Esophagus squamous epithelium (tissue), 4 donors: ENCODE measurements around the gene ITPR3.

Experiments used
- POLR2A ChIP-seq, 4 donors: fragments of 450-650 bp; IDR thresholded peaks; one replicate each; pipeline ENCODE4 v1.6.1; 2017; ENCODE audit warnings: antibody characterized with exemption in 4 of 4, mild to moderate bottlenecking in 4 of 4, moderate library complexity in 3 of 4
- TF ChIP-seq, protein P1 (sequence below), 6 experiments: fragments of 450-650 bp in 4 of 6; fragments of 200-600 bp in 2 of 6; sonication (generic) in 2 of 6; IDR thresholded peaks; one replicate each; pipeline ENCODE4 v1.5.1; 2016 to 2019; ENCODE audit warnings: antibody characterized with exemption in 6 of 6, mild to moderate bottlenecking in 4 of 6, moderate library complexity in 4 of 6

DNA sequence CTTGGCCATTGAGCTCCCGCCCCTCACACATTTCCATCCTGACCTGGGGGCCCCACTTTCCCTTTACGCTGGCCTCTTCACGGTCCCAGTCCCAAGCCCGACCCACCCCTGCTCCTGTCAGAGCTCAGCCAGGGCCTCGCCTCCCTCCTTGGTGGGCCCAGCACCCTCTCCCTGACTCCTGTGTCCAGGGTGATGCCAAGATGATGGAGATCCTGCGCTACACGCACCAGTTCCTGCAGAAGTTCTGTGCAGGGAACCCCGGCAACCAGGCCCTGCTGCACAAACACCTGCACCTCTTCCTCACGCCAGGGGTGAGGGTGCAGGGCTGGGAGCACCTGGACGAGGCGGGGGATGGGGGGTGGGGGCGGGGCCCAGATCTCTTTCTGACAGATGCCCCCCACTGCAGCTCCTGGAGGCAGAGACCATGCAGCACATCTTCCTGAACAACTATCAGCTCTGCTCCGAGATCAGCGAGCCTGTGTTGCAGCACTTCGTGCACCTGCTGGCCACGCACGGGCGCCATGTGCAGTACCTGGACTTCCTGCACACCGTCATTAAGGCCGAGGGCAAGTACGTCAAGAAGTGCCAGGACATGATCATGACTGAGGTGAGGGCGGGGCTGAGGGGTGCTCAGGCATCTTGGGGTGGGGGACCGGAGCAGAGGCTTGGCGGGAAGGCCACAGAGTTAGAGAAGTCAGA is 57.3 kb downstream of the ITPR3 start:
- TF ChIP-seq, protein P1, sequence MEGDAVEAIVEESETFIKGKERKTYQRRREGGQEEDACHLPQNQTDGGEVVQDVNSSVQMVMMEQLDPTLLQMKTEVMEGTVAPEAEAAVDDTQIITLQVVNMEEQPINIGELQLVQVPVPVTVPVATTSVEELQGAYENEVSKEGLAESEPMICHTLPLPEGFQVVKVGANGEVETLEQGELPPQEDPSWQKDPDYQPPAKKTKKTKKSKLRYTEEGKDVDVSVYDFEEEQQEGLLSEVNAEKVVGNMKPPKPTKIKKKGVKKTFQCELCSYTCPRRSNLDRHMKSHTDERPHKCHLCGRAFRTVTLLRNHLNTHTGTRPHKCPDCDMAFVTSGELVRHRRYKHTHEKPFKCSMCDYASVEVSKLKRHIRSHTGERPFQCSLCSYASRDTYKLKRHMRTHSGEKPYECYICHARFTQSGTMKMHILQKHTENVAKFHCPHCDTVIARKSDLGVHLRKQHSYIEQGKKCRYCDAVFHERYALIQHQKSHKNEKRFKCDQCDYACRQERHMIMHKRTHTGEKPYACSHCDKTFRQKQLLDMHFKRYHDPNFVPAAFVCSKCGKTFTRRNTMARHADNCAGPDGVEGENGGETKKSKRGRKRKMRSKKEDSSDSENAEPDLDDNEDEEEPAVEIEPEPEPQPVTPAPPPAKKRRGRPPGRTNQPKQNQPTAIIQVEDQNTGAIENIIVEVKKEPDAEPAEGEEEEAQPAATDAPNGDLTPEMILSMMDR (IDR thresholded peaks at IDR 0.05) = no peak
- TF ChIP-seq POLR2A (IDR thresholded peaks at IDR 0.05) = no peak
